Activated T-helper 9 cell treated with anti-CD3 and anti-CD28 coated beads, Interleukin-2, amount 50 U/mL, for 16 hours (primary cell): ENCODE measurements around the gene DUS4L.

ENCODE experiments used
- DNase-seq: peaks from one replicate; pipeline ENCODE4 v3.0.0-alpha.2; 2020; ENCODE audit warnings: low read depth

The DUS4L gene

GRCh38 chr7:107580716-107581383, 17.1 kb downstream of the DUS4L start:
- DNase-seq, result no peak

- no peak for DNase-seq
These were observed 17.7 kb downstream of the DUS4L start for GRCh38 chr7:107581387-107582013.

GRCh38 chr7:107582875-107583274, 19.1 kb downstream of the DUS4L start:
- DNase-seq, result no peak

- DNase-seq, result no peak
These were observed 20.9 kb downstream of the DUS4L start for GRCh38 chr7:107584716-107585115.

- DNase-seq, result no peak
These were observed 24.9 kb downstream of the DUS4L start for GRCh38 chr7:107588529-107589130.

GRCh38 chr7:107591421-107591820, 27.6 kb downstream of the DUS4L start:
- no peak for DNase-seq

- no peak for DNase-seq
These were observed 28.7 kb downstream of the DUS4L start for GRCh38 chr7:107592361-107593024.

- no peak for DNase-seq
These were observed 29.2 kb downstream of the DUS4L start for GRCh38 chr7:107593025-107593410.

GRCh38 chr7:107594961-107595737, 31.4 kb downstream of the DUS4L start:
- DNase-seq, result no peak

- DNase-seq, result no peak
These were observed 33.3 kb downstream of the DUS4L start for GRCh38 chr7:107596881-107597581.

- no peak for DNase-seq
These were observed 33.8 kb downstream of the DUS4L start for GRCh38 chr7:107597582-107597916.

GRCh38 chr7:107597953-107598352, 34.2 kb downstream of the DUS4L start:
- no peak for DNase-seq

- DNase-seq, result no peak
These were observed 35.5 kb downstream of the DUS4L start for GRCh38 chr7:107599262-107599661.

- no peak for DNase-seq
These were observed 37.0 kb downstream of the DUS4L start for GRCh38 chr7:107600816-107601215.

- DNase-seq, result no peak
These were observed 41.5 kb downstream of the DUS4L start for GRCh38 chr7:107605218-107605815.

GRCh38 chr7:107606303-107606702, 42.5 kb downstream of the DUS4L start:
- no peak for DNase-seq

- no peak for DNase-seq
These were observed 46.1 kb downstream of the DUS4L start for GRCh38 chr7:107609811-107610261.

- no peak for DNase-seq
These were observed 46.6 kb downstream of the DUS4L start for GRCh38 chr7:107610323-107610722.

GRCh38 chr7:107613439-107613838, 49.7 kb downstream of the DUS4L start:
- no peak for DNase-seq

- DNase-seq, result no peak
These were observed 50.2 kb downstream of the DUS4L start for GRCh38 chr7:107613948-107614347.

GRCh38 chr7:107614425-107614824, 50.7 kb downstream of the DUS4L start:
- no peak for DNase-seq
